ENCODE data around the gene FOXA1.

GRCh38 chr14:37625597-37626595 is 30.8 kb upstream of the FOXA1 start:
- TF ChIP-seq ADNP (tag; IDR thresholded peaks at IDR 0.05) (no peak), PURB (CRISPR knock-in tag; IDR thresholded peaks at IDR 0.05; ENCODE audit: low read depth) (no peak), POLR2A (conservative IDR thresholded peaks at IDR 0.05) (no peak), HMGXB4 (CRISPR knock-in tag; IDR thresholded peaks at IDR 0.05) (no peak), CTCF (IDR thresholded peaks at IDR 0.05 in 2 of 3, conservative IDR thresholded peaks at IDR 0.05 in 1 of 3; ENCODE audit: insufficient read depth in 2 of 3, low read depth in 1 of 3, low read length in 3 of 3) (no peak), YY1 (IDR thresholded peaks at IDR 0.05; ENCODE audit: borderline replicate concordance in 1 of 3, control insufficient read depth in 1 of 3, extremely low read depth in 1 of 3, insufficient read depth in 3 of 3, insufficient read length in 1 of 3, insufficient replicate concordance in 2 of 3, low read depth in 1 of 3, low read length in 2 of 3) (no peak), TBL1XR1 (IDR thresholded peaks at IDR 0.05; ENCODE audit: low read length in 2 of 2) (no peak), USF1 (CRISPR knock-in tag; IDR thresholded peaks at IDR 0.05) (no peak), SRSF3 (IDR thresholded peaks at IDR 0.05; ENCODE audit: insufficient read depth, low read length) (no peak), SRSF1 (IDR thresholded peaks at IDR 0.05; ENCODE audit: low read depth, low read length) (no peak), KAT8 (IDR thresholded peaks at IDR 0.05; ENCODE audit: low read depth) (no peak), CHCHD3 (CRISPR knock-in tag; IDR thresholded peaks at IDR 0.05) (no peak), ZBED1 (IDR thresholded peaks at IDR 0.05) (no peak)
